Dendritic cell treated with granulocyte-macrophage colony-stimulating factor and Interleukin-4, amounts not matched to agents 40 ng/mL and 50 ng/mL, for 4 days (primary cell): Measurements from ENCODE around the gene COQ8A.
"Not testable (repeated sequence)": the region's sequence is repeated elsewhere in the genome, so short reads cannot be mapped to it uniquely, and the experiment has no call there.

ENCODE experiments used
- H3K27ac Mint-ChIP-seq: one replicate; pipeline ENCODE4 v1.8.0; 2022; ENCODE audit warnings: mild to moderate bottlenecking, mixed read lengths
- H3K27me3 Mint-ChIP-seq: one replicate; pipeline ENCODE4 v1.8.0; 2022; ENCODE audit warnings: mild to moderate bottlenecking, mixed read lengths
- H3K36me3 Mint-ChIP-seq: one replicate; pipeline ENCODE4 v1.8.0; 2022; ENCODE audit warnings: low read depth, mixed read lengths
- H3K4me1 Mint-ChIP-seq: one replicate; pipeline ENCODE4 v1.8.0; 2022; ENCODE audit warnings: low read depth, mixed read lengths
- H3K4me3 Mint-ChIP-seq: one replicate; pipeline ENCODE4 v1.8.0; 2022; ENCODE audit warnings: mild to moderate bottlenecking, moderate library complexity, mixed read lengths
- H3K9me3 Mint-ChIP-seq: one replicate; pipeline ENCODE4 v1.8.0; 2022; ENCODE audit warnings: mixed read lengths
- intact Hi-C: fragments of 100-400 bp; cut with micrococcal nuclease; formaldehyde crosslinking; loops from one replicate; pipeline ENCODE4 v1.15.0; 2022

The COQ8A gene

DNA sequence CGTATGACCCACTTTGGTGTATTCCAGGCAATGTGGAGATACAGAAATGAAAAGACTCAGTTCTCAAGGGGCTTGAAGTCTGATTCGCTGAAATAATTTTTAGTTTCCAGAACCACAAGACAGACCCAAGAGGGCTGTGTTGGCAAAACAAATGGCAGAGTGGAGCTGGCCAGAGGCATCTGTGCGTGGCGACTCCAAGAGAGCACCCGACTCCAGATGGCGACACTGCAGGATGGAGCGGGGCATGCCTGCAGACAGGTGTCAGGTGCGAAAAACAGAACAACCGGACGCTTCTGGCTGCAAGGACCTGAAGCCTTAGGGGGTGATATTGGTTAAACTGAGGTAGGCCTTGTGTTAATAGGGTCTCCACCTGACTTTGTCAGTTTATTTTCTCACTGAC lies 31.7 kb upstream of the COQ8A start:
- Mint-ChIP-seq H3K4me1 (no peaks in the 10 kb centered on the region), H3K4me3 (no peak overlapping the region), H3K27ac (no peak overlapping the region), H3K27me3 (no peaks in the 10 kb centered on the region), H3K36me3 (peaks cover 20% of the 10 kb centered on the region), H3K9me3 (no peaks in the 10 kb centered on the region)
- intact Hi-C loops = no loop called here

DNA sequence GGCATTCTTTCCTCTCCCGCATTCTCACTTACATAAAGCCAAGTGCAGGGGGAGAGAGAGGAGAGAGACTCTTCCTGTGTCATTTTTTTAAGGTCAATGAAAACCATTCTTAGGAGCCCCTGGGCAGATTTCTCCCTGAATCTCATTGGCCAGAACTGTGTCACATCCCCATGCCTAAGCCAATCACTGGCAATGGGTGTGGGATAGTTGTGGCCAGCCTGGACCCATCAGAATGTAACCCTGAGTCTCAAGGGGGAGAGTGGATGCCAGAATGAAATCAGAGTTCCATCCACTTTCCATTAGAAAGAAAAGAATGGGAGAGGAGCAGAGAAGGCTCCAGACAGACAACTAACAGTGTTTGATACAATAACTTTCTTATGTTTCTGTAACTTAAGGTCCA lies 31.2 kb upstream of the COQ8A start:
- intact Hi-C loops = no loop called here
- Mint-ChIP-seq H3K4me1 (no peaks in the 10 kb centered on the region), H3K9me3 (no peaks in the 10 kb centered on the region), H3K27me3 (no peaks in the 10 kb centered on the region), H3K36me3 (peaks cover 15% of the 10 kb centered on the region), H3K4me3 (no peak overlapping the region), H3K27ac (no peak overlapping the region)

GRCh38 chr1:226912587-226913176 lies 27.4 kb upstream of the COQ8A start:
- Mint-ChIP-seq H3K4me1 (no peaks in the 10 kb centered on the region), H3K36me3 (peaks cover 11% of the 10 kb centered on the region), H3K27me3 (no peaks in the 10 kb centered on the region), H3K9me3 (no peaks in the 10 kb centered on the region), H3K4me3 (no peak overlapping the region), H3K27ac (no peak overlapping the region)
- intact Hi-C loops = no loop called here

- Mint-ChIP-seq H3K27me3 (no peaks in the 10 kb centered on the region), H3K36me3 (peaks cover 11% of the 10 kb centered on the region), H3K27ac (no peak overlapping the region), H3K4me1 (no peaks in the 10 kb centered on the region), H3K4me3 (no peak overlapping the region), H3K9me3 (no peaks in the 10 kb centered on the region)
- intact Hi-C loops = no loop called here
These were observed 24.5 kb upstream of the COQ8A start for GRCh38 chr1:226915672-226915995.

DNA sequence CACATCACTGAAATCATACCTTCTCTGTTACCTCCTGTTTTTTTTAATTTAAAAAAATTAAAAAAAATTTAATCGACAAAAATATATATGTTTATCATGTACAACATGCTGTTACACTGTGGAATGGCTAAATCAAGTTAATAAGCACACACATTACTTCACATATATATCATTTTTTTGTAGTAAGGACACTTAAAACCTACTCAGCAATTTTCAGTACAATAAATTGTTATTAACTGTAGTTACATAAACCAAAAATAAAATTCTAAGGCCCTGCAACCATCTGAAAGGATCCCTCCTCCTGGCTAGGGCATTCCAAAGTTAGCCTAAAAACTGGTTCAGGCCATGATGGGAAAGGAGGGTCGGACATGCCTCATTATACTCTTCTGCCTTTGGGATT lies 23.6 kb upstream of the COQ8A start:
- intact Hi-C loops = no loop called here
- H3K27ac Mint-ChIP-seq = no peak overlapping the region
- no peak overlapping the region for H3K4me3 Mint-ChIP-seq
- H3K9me3 Mint-ChIP-seq = no peaks in the 10 kb centered on the region
- no peaks in the 10 kb centered on the region for H3K27me3 Mint-ChIP-seq
- no peaks in the 10 kb centered on the region for H3K4me1 Mint-ChIP-seq
- peaks cover 11% of the 10 kb centered on the region for H3K36me3 Mint-ChIP-seq

GRCh38 chr1:226919587-226919986 lies 20.5 kb upstream of the COQ8A start:
- Mint-ChIP-seq H3K36me3 (peaks cover 11% of the 10 kb centered on the region), H3K27ac (no peak overlapping the region), H3K27me3 (no peaks in the 10 kb centered on the region), H3K4me3 (no peak overlapping the region), H3K4me1 (no peaks in the 10 kb centered on the region), H3K9me3 (no peaks in the 10 kb centered on the region)
- intact Hi-C loops = no loop called here

DNA sequence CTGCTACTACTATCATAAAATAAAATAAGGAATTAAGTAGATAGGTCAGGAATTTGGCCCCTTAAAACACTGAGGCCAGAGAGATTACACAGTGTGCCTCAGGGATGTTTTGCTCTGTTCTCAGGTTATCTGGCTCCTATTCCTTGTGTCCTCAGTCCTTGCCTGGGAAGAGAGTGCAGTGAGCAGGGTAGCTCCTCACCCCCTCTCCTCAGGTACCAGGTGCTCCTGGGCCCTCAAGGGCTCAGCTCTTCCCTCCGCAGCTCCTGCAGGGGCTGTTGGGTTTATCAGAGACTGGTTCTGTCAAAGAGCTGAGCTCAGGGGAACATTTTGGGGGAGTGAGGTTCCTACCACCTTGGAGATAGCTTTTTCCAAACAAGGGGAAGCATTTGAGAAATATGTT lies 20.1 kb upstream of the COQ8A start:
- H3K4me1 Mint-ChIP-seq = no peaks in the 10 kb centered on the region

GRCh38 chr1:226920446-226920894 lies 19.6 kb upstream of the COQ8A start:
- Mint-ChIP-seq H3K9me3 (no peaks in the 10 kb centered on the region), H3K36me3 (peaks cover 11% of the 10 kb centered on the region), H3K27me3 (no peaks in the 10 kb centered on the region), H3K4me3 (no peak overlapping the region), H3K27ac (no peak overlapping the region), H3K4me1 (no peaks in the 10 kb centered on the region)
- intact Hi-C loops = no loop called here

More for the DNA sequence above, 20.1 kb upstream of the COQ8A start:
- peaks cover 11% of the 10 kb centered on the region for H3K36me3 Mint-ChIP-seq
- no peak overlapping the region for H3K4me3 Mint-ChIP-seq
- H3K27ac Mint-ChIP-seq = no peak overlapping the region
- H3K9me3 Mint-ChIP-seq = no peaks in the 10 kb centered on the region
- intact Hi-C loops = no loop called here
- no peaks in the 10 kb centered on the region for H3K27me3 Mint-ChIP-seq

DNA sequence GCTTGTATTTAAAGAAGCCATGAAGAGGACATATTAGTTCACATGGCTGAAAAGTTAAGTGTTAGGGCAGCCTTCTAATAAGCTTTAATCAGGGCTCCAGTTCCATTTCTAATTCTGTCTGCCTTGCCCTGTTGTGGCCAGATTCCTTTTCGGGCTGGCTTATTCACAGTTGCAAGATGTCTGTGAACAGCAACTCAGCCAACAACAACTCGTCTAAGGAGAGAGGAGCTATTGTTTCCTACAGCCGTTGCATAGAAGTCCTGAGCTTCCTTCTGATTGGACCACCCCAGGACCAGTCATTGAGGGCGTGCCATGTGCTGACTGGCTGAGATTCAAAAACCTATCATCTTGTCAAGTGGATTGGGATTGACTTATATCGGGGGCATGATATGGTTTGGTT lies 18.6 kb upstream of the COQ8A start:
- H3K9me3 Mint-ChIP-seq = peaks cover 3% of the 10 kb centered on the region
- no peaks in the 10 kb centered on the region for H3K4me1 Mint-ChIP-seq
- no peaks in the 10 kb centered on the region for H3K27me3 Mint-ChIP-seq
- peaks cover 13% of the 10 kb centered on the region for H3K36me3 Mint-ChIP-seq
- intact Hi-C loops = no loop called here
- no peak overlapping the region for H3K27ac Mint-ChIP-seq
- no peak overlapping the region for H3K4me3 Mint-ChIP-seq

DNA sequence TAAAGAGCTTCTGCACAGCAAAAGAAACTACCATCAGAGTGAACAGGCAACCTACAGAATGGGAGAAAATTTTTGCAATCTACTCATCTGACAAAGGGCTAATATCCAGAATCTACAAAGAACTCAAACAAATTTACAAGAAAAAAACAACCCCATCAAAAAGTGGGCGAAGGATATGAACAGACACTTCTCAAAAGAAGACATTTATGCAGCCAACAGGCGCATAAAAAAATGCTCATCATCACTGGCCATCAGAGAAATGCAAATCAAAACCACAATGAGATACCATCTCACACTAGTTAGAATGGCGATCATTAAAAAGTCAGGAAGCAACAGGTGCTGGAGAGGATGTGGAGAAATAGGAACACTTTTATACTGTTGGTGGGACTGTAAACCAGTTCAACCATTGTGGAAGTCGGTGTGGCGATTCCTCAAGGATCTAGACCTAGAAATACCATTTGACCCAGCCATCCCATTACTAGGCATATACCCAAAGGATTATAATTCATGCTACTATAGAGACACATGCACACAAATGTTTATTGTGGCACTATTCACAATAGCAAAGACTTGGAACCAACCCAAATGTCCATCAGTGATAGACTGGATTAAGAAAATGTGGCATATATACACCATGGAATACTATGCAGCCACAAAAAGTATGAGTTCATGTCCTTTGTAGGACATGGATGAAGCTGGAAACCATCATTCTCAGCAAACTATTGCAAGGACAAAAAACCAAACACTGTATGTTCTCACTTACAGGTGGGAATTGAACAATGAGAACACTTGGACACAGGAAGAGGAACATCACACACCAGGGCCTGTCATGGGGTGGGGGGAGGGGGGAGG lies 10.6 kb upstream of the COQ8A start:
- H3K27me3 Mint-ChIP-seq, intact Hi-C loops, H3K27ac Mint-ChIP-seq, H3K4me3 Mint-ChIP-seq, H3K4me1 Mint-ChIP-seq: not testable (repeated sequence)
- Mint-ChIP-seq H3K36me3 (peaks cover 10% of the 10 kb centered on the region), H3K9me3 (peaks cover 15% of the 10 kb centered on the region)

DNA sequence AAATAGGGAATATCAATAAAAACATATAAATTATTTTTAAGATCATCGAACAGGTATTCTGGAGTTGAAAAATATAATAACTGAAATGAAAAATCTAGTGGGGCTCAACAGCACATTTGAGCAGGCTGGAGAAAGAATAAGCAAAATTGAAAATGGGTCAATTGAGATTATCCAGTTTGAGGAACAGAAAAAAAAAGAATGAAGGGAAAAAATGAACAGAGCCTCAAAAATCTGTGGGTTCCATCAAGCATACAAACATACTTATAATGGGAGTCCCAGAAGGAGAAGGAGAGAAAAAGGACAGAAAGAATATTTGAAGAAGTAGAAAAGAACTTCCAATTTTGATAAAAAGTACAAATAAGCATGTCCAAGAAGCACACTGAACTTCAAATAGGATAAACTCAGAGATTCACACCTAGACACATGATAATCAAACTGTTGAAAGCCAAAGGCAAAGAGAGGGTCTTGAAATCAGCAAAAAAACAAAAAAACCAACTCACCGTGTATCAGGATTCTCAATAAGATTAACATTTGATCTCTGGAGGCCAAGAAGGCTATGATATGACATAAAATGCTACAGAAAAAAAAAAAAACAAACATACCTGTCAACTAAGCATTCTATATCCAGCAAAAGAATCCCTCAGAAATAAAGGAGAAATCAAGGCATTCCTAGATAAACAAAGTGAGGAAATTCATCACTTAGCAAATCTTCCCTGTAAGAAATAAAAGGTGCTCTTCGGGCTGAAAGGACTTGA lies 5.4 kb upstream of the COQ8A start:
- Mint-ChIP-seq H3K4me1 (peaks cover 21% of the 10 kb centered on the region), H3K27me3 (no peaks in the 10 kb centered on the region), H3K36me3 (peaks cover 8% of the 10 kb centered on the region), H3K4me3 (no peak overlapping the region), H3K27ac (no peak overlapping the region), H3K9me3 (peaks cover 19% of the 10 kb centered on the region)
- intact Hi-C loops = no loop called here

DNA sequence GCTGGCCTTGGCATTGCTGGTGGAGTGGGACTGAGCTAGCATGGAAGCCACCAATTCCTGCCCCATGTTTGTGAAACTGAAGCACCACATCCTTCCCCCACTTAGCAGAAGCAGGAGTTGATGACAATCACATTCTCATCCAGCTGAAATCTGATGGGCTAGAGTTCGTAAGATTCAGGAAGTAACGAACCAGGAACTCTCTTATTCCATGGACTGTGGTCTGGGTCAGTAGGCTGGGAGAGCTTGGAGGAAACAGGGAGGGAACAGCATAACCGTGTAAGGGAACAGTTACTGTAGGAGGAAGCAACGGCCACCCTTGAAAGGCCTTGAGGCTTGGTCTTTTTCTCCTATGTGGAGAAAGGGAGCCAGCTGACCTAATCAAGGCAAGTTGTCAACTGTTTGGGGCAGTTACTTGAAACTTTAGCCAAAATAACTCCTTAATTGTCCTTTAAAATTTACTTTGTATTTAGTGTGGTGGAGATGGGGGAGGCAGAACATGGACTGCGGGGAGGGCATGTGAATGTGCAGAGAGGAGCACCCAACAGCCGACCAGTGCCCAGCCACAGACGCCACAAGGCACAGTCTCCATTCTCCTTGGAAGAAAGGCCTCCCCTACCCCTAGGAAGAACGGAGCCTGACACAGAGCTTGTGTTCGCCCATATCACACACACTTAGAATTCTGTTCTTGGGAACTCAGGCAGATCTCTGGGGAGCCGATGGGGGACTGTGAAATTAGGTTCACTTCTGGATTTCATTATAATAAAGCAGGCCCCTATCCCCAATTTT lies 2.0 kb upstream of the COQ8A start:
- H3K4me3 Mint-ChIP-seq = peak overlapping the region; percentile 82
- H3K9me3 Mint-ChIP-seq = peaks cover 19% of the 10 kb centered on the region
- H3K27ac Mint-ChIP-seq = peak overlapping the region; percentile 98
- intact Hi-C loops = loop anchor here (2.0 kb wide), 1 partner anchor 67 kb away; the partner anchor contains the start of gene PSEN2
- peaks cover 22% of the 10 kb centered on the region for H3K36me3 Mint-ChIP-seq
- peaks cover 47% of the 10 kb centered on the region for H3K4me1 Mint-ChIP-seq
- H3K27me3 Mint-ChIP-seq = no peaks in the 10 kb centered on the region

DNA sequence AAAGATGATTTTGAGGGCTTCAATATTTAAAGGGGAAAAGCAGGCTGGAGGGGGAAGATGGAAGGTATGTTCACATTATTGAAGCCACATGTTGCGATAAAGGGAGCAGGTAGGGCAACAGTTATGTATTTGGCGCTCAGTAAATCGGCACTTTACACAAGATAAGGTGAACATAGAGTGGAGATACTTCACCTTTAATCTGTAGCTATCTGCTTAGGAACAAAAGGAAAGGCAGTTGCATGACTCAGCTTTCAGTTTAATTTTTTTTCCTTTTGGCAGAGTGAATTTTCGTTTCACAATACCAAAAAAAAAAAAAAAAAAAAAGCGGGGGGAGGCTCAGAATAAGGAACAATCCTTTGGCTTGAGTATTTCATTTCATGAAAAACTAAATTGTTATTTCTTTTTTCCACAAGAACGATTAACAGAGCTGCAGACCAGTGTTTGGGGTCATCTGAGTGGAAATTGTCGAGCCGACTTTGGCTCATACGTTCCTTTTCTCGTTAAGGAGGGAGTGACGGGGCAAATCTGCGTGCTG lies 1.1 kb upstream of the COQ8A start:
- peaks cover 19% of the 10 kb centered on the region for H3K9me3 Mint-ChIP-seq
- peaks cover 55% of the 10 kb centered on the region for H3K4me1 Mint-ChIP-seq
- H3K36me3 Mint-ChIP-seq = peaks cover 30% of the 10 kb centered on the region
- peak overlapping the region; percentile 98 for H3K27ac Mint-ChIP-seq
- no peaks in the 10 kb centered on the region for H3K27me3 Mint-ChIP-seq
- intact Hi-C loops = loop anchor here (2.0 kb wide), 1 partner anchor 68 kb away; the partner anchor contains the start of gene PSEN2
- H3K4me3 Mint-ChIP-seq = peak overlapping the region; percentile 82
